ENCODE results near the gene GAPVD1.

The GAPVD1 gene

GRCh38 chr9:125405938-125406809 lies 144.5 kb downstream of the GAPVD1 start:
- no peak for DNase-seq (ENCODE audit: low read depth)

DNA sequence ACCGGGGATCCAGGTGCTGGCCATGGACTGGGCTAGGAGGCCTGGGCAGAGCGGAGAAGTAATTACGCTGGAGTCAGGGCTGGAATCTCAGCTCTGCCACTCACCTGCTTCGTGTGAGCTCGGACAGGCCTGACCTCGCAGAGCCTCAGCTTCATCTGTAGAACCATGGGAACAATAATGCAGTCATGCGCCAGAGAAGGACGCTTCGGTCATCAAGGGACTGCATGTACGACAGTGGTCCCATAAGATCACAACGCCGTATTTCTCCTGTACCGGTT lies 145.1 kb downstream of the GAPVD1 start:
- no peak for DNase-seq (ENCODE audit: low read depth)

- no peak for DNase-seq (ENCODE audit: low read depth)
Observed at GRCh38 chr9:125407432-125407973, 145.9 kb downstream of the GAPVD1 start.

DNA sequence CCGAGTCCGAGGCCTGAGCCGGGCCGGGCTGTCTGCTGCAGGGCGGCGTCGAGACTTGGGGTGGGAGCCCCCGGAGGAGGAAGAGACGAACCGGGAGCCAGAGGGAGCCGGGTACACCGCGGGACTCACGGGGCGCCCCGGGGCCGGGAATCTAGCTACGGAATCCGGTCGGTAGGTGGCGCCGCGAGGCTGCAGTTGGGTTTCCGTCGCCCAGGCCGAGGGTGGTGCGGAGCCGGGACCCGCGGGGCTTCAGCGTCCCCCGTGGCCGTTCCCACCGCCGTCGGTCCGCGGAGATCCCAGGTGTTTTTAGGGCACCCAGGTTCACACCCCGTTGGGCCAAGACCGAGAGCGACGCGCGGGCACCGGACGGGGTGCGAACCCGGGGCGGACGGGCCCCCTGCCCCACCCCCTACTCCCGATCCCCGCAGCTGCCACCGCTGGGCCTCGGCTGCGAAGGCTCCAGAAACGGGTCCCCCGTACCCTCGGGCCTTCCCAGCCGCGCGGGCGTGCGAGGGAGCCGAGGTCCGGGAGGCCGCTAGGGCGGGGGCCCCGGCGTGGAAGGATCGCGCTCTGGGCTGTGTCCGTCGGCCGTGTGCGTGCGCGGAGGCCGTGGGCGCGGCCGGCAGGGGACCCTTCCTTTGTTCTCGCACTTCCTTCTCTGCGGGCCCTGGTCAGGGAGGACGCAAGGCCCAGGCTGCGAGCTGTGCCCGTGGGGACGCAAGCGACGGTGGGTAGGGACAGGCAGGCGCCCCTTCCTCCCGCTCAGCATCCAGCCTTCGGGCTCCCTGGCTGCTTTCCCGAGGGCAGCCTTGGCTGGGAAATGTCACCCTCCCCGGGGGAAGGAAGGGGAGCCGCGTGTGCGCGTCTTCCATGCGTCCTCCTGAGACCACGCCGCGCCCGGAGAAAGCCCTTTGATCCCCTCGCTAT lies 146.6 kb downstream of the GAPVD1 start:
- peak; percentile 18 for DNase-seq (ENCODE audit: low read depth)

GRCh38 chr9:125409217-125409636 lies 147.6 kb downstream of the GAPVD1 start:
- no peak for DNase-seq (ENCODE audit: low read depth)

GRCh38 chr9:125409637-125410521 lies 148.3 kb downstream of the GAPVD1 start:
- DNase-seq (ENCODE audit: low read depth), result no peak

GRCh38 chr9:125410522-125410894 lies 148.9 kb downstream of the GAPVD1 start:
- no peak for DNase-seq (ENCODE audit: low read depth)

DNA sequence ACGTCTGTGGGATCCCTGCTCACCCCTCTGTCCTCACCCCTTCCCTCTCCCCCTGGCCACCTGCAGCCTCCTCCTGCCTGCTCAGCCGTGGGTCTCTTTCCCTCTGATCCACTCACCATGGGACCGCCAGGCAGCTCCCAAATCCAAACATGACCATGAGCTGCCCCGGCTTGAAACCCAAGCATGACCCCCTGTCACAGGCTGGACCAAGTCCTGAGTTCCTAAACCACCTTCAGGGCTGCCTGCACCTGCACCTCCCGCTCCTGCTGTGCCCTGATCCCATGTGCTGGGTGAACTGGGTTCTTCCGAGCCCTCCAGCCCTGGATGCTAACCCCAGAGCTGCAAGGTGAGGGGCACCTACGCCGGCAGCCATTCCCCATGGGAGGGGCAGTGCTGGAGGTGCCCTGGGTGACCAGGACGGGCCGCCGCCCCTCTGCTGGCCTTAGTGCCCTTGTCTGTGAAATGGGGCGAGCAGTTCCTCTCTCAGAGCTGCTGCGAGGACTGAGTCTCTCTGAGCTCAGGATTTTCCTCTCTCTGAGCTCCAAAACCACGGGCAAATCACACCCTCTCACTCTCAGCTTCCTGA lies 149.6 kb downstream of the GAPVD1 start:
- no peak for DNase-seq (ENCODE audit: low read depth)

GRCh38 chr9:125412166-125412565 lies 150.5 kb downstream of the GAPVD1 start:
- DNase-seq (ENCODE audit: low read depth), result no peak

DNA sequence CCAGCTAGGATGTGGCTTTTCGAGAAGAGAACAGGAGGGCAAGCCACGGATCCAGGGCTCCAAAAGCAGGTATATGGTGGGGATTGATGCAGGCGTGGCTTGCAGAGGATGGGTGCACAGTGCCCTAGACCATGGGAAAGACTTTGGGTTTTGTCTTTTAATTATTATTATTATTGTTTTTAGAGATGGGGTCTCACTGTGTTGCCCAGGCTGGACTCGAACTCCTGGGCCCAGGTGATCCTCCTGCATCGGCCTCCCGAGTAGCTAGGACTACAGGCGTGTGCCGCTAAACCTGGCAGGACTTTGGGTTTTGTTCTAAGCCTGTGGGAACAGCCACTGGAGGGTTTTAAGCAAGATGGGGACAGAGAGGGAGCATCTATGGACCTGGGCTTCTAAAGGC lies 152.0 kb downstream of the GAPVD1 start:
- no peak for DNase-seq (ENCODE audit: low read depth)

- DNase-seq (ENCODE audit: low read depth), result no peak
Observed at GRCh38 chr9:125415583-125416460, 154.2 kb downstream of the GAPVD1 start.

DNA sequence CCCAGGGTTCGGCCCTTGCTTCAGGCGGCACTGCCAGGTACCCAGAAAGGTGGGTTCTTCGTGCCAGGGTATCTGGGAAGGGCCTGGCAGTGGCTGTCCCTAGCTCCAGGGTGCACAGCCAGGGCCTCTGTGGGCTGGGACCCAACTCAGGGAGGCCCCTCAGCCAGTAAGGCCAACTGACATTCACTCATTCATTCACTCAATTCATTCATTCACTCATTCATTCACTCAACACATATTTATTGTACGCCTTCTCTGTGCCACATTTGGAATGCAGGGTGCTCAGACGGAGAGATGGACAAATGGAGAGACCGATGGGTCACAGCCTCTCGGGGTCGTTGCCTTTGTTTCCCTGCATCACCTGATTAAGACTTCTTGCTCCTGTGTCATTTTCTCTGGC lies 154.9 kb downstream of the GAPVD1 start:
- no peak for DNase-seq (ENCODE audit: low read depth)

All from T-helper 22 cell (primary cell).